Muscle of back (tissue), 13 donors: ENCODE measurements around the gene TIMM8B. TPM values are rescaled to one million over a fixed set of nuclear protein-coding genes. Genes with fewer than 3 reads are reported as not detected.

ENCODE experiments used
- DNase-seq, 3 donors: peaks; one replicate each; pipeline versions ENCODE4 v3.0.0 to v3.0.0-alpha.2; 2013
- long read RNA-seq, 9 donors: transcript quantifications; one replicate each; lab custom pipeline, GENCODE V29; 2026
- polyA plus RNA-seq, 10 donors: library from polyadenylated mRNA; unstranded; fragments of 120-200 nt; gene quantifications; one replicate each; pipeline ENCODE4 v1.2.1, GENCODE V29; 2013; ENCODE audit not compliant: insufficient read length in 10 of 10

The TIMM8B gene, protein sequence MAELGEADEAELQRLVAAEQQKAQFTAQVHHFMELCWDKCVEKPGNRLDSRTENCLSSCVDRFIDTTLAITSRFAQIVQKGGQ
- 10 to 100 TPM; 50.0 to 60.7 (median 53.7) TPM for polyA plus RNA-seq
- long read RNA-seq, donor 1, transcript TIMM8B-203 (3 exons, 1,155 nt), result minor isoform, 7 of 135 reads
- long read RNA-seq, donor 1, transcript TIMM8B-201 (2 exons, 819 nt), result major isoform, 126 of 135 reads
- long read RNA-seq, donor 1, partial matches to known transcripts, result 0 of 135 reads
- long read RNA-seq, donor 1, other reads (novel, unspliced or antisense), result 0 of 135 reads
- long read RNA-seq, donor 2, transcript TIMM8B-201 (2 exons, 819 nt), result major isoform, 103 of 139 reads
- long read RNA-seq, donor 2, transcript TIMM8B-203 (3 exons, 1,155 nt), result minor isoform, 6 of 139 reads
- long read RNA-seq, donor 2, partial matches to known transcripts, result 15 of 139 reads
- long read RNA-seq, donor 2, other reads (novel, unspliced or antisense), result 14 of 139 reads
- long read RNA-seq, donor 3, result 0 reads
- long read RNA-seq, donor 4, transcript TIMM8B-201 (2 exons, 819 nt), result major isoform, 81 of 85 reads
- long read RNA-seq, donor 4, partial matches to known transcripts, result 0 of 85 reads
- long read RNA-seq, donor 4, other reads (novel, unspliced or antisense), result 0 of 85 reads
- long read RNA-seq, donor 5, transcript TIMM8B-203 (3 exons, 1,155 nt), result minor isoform, 5 of 141 reads
- long read RNA-seq, donor 5, transcript TIMM8B-201 (2 exons, 819 nt), result major isoform, 136 of 141 reads
- long read RNA-seq, donor 5, partial matches to known transcripts, result 0 of 141 reads
- long read RNA-seq, donor 5, other reads (novel, unspliced or antisense), result 0 of 141 reads
- long read RNA-seq, donor 6, transcript TIMM8B-201 (2 exons, 819 nt), result major isoform, 113 of 118 reads
- long read RNA-seq, donor 6, transcript TIMM8B-203 (3 exons, 1,155 nt), result minor isoform, 5 of 118 reads
- long read RNA-seq, donor 6, partial matches to known transcripts, result 0 of 118 reads
- long read RNA-seq, donor 6, other reads (novel, unspliced or antisense), result 0 of 118 reads
- long read RNA-seq, donor 7, transcript TIMM8B-201 (2 exons, 819 nt), result major isoform, 69 of 74 reads
- long read RNA-seq, donor 7, transcript TIMM8B-203 (3 exons, 1,155 nt), result minor isoform, 5 of 74 reads
- long read RNA-seq, donor 7, partial matches to known transcripts, result 0 of 74 reads
- long read RNA-seq, donor 7, other reads (novel, unspliced or antisense), result 0 of 74 reads
- long read RNA-seq, donor 8, transcript TIMM8B-201 (2 exons, 819 nt), result major isoform, 92 of 95 reads
- long read RNA-seq, donor 8, partial matches to known transcripts, result 0 of 95 reads
- long read RNA-seq, donor 8, other reads (novel, unspliced or antisense), result 0 of 95 reads
- long read RNA-seq, donor 9, transcript TIMM8B-201 (2 exons, 819 nt), result major isoform, 10 of 12 reads
- long read RNA-seq, donor 9, partial matches to known transcripts, result 0 of 12 reads
- long read RNA-seq, donor 9, other reads (novel, unspliced or antisense), result 0 of 12 reads

DNA sequence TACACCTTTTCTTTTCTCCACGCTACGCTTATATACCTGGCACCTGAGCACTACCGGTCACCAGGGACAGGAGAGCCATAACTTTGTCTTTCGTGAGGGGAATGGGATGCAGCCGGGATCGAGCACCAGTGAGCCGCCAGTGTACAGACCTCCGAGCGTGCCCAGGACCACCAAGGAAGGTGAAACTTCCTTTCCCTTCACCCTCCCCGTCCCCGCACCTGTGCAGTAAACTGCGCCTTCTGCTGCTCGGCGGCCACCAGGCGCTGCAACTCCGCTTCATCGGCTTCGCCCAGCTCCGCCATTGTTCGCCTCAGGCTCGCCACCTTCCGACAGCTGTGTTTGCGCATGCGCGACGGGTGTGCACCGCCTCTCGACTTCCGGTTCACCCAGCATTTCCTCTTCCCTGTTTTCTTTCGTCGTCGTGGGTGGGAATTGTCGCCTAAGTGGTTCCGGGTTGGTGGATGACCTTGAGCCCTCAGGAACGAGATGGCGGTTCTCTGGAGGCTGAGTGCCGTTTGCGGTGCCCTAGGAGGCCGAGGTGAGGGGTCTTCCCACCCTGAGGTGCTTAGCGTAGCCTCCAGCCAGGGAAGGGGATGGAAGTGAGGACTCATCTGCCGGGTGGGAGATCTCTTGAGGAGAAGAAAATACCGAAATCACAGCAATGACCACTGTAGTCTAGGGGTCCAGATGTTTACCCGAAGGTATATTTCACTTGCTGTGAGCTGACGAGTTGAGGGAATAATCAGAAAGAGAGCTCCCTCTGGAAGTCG lies at the start of gene TIMM8B, which contains the start of gene SDHD:
TIMM8B (minus strand) TSS at position 335 of the 770 bp plus-strand sequence; CDS start at position 302, 33 bp downstream.
SDHD (plus strand) TSS at position 452 of the 770 bp plus-strand sequence; CDS start at position 487, 35 bp downstream.
- DNase-seq, result peak; percentile 98

GRCh38 chr11:112134473-112134872 lies 47.9 kb upstream of the TIMM8B start:
- DNase-seq, result no peak

DNA sequence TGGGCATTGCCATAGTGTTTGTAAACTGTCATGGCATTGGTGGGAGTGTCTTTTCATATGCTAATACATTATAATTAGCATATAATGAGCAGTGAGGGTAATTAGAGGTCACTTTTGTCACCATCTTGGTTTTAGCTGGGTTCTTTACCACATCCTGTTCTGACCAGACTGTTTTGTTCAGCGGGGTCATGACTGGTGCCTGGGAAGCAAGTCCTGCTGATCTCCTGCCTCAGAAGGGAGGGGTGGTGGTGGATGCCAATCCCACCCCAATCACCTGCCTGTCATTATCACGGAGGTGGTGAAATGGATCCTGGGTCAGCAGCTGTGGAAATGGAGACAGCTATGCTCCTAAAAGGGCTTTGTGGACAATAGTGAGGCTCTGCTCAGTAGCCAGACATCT lies 46.2 kb upstream of the TIMM8B start:
- no peak for DNase-seq

- peak; percentile 5 to 34 (median 7) for DNase-seq
Observed at GRCh38 chr11:112129656-112130055, 43.1 kb upstream of the TIMM8B start.

DNA sequence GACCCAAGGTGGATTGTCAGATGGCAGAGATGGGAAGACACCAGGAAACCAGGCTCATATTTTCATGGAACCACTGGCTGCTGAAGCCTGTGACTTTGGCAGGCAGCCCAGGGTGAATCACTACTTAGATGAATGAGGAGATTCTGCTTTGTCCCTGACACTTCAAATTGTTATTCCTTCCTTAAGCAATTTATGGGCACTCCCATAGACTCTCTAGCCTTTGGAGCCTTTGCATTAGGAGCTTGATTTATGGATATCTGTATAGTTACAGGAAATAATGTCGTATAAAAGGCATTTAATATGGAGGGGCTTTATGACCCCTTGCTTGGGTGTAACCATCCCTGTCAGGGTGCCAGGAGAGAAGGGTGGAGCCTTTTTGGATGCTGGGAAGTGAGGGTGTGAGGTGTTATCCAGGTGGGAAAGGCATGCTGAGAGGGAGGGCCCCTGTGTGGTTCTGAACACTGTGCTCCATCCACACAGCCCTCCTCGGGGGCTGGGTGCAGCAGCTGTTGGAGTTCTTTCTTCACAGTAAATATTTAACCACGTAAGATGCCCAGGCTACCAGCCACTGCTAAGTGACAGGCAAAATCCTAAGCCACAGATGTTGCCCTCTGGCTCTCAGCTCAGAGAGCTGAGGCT lies 42.0 kb upstream of the TIMM8B start:
- peak; percentile 10 to 71 (median 15) for DNase-seq

GRCh38 chr11:112127056-112127455 lies 40.5 kb upstream of the TIMM8B start:
- DNase-seq, result no peak

DNA sequence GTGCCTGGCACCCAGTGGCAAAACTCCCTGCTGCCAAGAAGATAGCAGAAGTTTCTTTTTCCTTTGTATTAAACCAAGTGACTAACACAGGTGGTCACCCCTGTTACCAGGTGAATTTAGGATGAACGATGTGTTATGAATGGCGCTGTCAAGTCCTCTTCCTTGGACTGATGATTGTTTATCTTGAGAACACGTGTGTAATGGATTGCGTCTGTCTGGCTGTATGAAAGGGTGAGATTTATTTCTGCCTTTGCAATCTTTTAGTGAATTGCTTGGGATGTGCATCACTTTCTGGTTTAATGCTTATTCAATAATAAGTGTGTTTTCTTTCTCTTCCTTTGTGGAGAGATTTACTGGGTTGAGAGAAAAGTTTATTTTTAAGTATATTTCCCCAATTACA lies 36.6 kb upstream of the TIMM8B start:
- no peak for DNase-seq

DNA sequence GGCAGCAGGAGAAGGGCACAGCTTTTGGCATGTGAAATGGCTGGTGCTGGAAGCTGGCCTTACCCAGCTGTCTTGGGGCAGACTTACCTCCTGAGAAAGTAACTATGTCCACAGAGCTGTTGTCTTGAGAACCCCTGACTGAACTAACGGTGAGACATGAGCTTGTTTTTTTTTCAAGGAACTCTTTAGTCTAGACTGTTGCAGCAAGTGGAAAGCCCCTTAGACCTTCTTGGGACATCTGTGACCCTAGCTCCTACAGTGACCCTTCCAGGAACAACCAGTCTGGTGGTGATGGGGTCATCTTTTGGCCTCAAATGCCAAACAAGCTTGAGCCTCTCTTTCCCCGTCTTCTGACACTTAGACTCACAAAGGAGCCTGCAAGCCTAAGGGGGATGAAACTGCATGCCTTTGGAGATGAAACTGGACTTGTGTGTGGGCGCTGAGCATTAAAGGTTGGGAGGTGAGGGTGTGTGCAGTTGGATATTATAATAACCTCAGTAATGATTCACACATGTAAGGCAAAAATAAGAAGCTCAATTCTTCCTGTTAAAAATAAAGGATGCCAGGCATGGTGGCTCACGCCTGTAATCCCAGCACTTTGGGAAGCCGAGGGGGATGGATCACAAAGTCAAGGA lies 35.5 kb upstream of the TIMM8B start:
- DNase-seq, result no peak

DNA sequence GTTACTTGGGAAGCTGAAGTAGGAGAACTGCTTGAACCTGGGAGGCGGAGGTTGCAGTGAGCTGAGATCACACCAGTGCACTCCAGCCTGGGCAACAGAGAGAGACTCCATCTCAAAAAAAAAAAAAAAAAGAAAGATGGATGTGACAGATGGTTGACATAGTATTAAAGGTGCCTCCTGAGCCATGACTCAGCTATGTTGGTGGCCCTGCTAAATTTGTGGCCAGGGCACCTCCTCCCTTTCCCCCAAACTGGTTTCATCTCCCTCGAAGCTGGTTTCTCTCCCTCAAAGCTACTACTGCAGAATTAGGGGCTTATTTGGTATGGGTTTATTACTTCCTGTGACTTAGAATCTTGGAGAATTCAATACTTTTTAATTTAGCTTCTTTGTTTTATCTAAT lies 31.6 kb upstream of the TIMM8B start:
- DNase-seq, result no peak

- DNase-seq, result no peak
Observed at GRCh38 chr11:112115386-112115785, 28.8 kb upstream of the TIMM8B start.

- DNase-seq, result no peak
Observed at GRCh38 chr11:112114460-112114859, 27.9 kb upstream of the TIMM8B start.

- DNase-seq, result peak; percentile 34 to 59 (median 41)
Observed at GRCh38 chr11:112113539-112114457, 27.2 kb upstream of the TIMM8B start.

DNA sequence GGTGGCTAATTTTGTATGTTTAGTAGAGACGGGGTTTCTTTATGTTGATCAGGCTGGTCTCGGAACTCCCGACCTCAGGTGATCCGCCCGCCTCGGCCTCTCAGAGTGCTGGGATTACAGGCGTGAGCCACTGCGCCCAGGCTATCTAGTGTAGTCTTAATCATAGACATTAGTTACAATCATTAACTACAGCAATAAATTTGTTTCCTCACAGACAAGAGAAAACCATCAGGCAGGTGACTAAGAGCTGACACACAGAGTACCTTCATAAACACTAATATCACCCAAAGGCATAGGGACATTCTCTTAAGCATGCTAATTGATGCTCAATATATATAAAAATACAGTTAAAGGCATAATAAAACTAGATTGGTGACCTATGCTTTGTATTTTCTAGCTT lies 19.5 kb upstream of the TIMM8B start:
- no peak for DNase-seq

- no peak for DNase-seq
Observed at GRCh38 chr11:112103446-112103845, 16.9 kb upstream of the TIMM8B start.

DNA sequence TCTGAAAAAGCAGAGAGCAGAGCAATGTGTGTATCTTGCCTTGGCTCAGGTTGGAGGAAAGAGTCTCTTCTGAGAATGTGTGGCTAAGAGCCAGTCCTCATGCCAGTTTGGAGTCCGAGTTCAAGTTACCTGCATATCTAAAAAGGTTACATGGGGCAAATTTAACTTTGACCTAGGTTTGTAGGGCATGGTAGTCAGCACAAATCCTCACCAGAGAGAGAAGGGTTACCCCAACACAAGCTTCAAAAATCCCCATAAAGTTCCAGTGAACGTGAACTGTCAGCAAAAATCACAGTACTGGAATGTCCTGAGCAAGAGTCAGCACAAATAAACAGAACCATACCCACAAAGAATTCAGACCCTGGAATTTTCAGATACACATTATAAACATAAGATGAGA lies 13.9 kb upstream of the TIMM8B start:
- DNase-seq, result no peak

- no peak for DNase-seq
Observed at GRCh38 chr11:112097734-112098528, 11.4 kb upstream of the TIMM8B start.

DNA sequence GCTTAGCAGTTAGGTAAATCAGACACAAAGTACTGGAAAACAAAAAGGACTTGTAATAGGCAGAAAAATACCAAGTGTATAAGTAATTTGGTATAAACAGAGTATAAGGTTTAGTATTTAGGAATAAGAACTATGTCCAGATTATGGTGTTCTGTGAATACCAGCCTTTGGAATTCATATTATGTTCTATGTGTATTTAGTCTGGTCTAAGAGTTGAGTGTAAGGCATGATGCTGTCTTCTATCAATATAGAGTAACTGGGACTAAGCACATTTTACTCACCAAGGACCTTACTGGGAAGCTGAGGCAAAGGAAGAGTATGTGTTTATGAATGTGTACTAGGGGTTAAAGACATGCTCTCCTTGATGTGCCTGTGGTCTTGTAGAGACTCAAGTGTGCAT lies 9.6 kb upstream of the TIMM8B start:
- no peak for DNase-seq
